HAP-1 (cell line): Measurements from ENCODE around the gene OBSL1.

Source experiments
- DNase-seq, 2 experiments: peaks; one replicate each; pipeline ENCODE4 v3.0.0-alpha.2; 2016 to 2020; ENCODE audit warnings: low spot score in 2 of 2
- H3K27me3 ChIP-seq: fragments of 250-450 bp; sonication (Bioruptor Pico); 2 replicates; pipeline ENCODE4 v1.5.1; 2020; ENCODE audit warnings: low read depth, mild to moderate bottlenecking, moderate library complexity
- H3K36me3 ChIP-seq: fragments of 250-450 bp; sonication (Bioruptor Pico); replicated peaks from 2 replicates; pipeline ENCODE4 v1.5.1; 2020; ENCODE audit warnings: mild to moderate bottlenecking
- H3K4me1 ChIP-seq: fragments of 250-450 bp; sonication (Bioruptor Pico); 2 replicates; pipeline ENCODE4 v1.5.1; 2020; ENCODE audit warnings: mild to moderate bottlenecking
- H3K4me3 ChIP-seq: fragments of 250-450 bp; sonication (Bioruptor Pico); 2 replicates; pipeline ENCODE4 v1.5.1; 2020; ENCODE audit warnings: mild to moderate bottlenecking, moderate library complexity
- H3K9me3 ChIP-seq: fragments of 250-450 bp; sonication (Bioruptor Pico); 2 replicates; pipeline ENCODE4 v1.5.1; 2020; ENCODE audit warnings: mild to moderate bottlenecking, moderate library complexity
- in situ Hi-C: fragments of 300-500 bp; cut with MboI; formaldehyde crosslinking; loops from 3 replicates; pipeline ENCODE4 v1.14.3; 2020; ENCODE audit warnings: low sequenced_read_pairs, inconsistent platforms, mixed read lengths

Gene OBSL1

DNA sequence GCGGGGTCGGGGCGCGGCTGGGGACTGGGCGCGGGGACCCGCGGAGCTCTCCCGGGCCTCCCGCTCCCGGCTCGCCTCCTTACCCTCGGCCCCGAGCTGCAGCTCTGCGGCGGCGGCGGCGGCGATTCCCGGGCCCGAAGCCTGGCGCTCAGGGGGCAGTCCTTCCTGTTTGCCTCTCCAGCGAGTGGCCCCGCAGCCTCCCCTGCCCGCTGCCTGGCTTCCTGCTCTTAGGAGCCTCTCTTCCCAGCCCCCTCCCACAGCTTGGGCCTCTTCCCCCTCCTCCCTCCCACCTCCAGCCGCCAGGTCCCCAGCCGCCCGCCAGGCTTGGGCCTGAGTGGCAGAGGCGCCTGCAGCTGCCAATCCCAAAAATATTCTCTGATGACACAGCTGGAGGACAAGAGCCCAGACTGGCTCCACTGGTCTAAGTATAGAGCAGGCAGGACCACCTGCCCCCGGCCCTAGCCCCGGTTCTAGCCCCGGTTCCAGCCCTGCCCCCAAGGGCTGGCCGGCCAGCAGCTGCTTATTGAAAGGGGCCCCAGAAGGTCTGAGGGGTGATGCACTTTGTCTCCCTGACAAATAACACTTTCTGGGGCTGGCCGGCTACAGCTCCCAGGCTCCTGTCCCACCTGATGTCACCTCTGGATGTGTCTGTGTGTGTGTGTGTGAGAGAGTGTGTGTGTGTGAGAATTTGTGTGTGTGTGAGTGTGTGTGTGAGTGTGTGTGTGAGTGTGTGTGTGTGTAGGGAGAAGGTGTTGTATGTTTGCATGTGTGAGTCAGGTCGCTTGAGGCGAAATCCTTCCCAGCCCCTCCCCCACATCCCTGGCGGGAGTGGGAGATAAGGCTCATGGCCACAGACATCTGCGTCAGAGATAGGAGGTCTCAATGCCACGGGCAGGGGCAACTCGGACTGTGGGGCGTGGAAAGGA lies at the start of gene OBSL1:
Gene OBSL1, minus strand, starts transcription at position 229 of the 926 bp plus-strand sequence. CDS start 307 bp downstream, outside the sequence.
- DNase-seq, result peak; percentile 82 to 93
- Histone ChIP-seq H3K27me3 (no peaks in the 10 kb centered on the region), H3K9me3 (no peaks in the 10 kb centered on the region), H3K4me3 (peak within 1 kb of the TSS; percentile 51), H3K4me1 (peaks cover 17% of the 10 kb centered on the region), H3K36me3 (peaks cover 3% of the 10 kb centered on the region; the same call in 1 of the 2 replicates)
- in situ Hi-C loops, result no loop called here

DNA sequence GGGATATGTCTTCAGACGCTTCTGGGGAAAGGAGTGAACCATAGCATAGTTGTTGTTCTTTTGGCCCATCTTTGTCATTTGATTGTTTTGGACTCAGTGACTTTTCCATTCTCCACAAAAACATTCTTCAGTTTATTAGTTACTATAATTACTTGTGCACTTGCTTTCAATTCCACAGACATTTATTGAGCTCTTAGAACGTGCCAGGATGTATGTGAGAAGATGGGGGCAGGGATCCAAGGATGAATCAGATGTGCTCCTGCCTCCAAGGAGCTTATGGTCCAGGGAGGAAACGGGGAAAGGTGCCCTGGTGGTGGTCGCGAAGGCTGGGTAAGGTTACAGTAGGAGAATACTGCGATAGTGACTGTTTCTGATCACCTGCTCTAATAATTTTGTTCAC lies 49.2 kb upstream of the OBSL1 start:
- H3K27me3 ChIP-seq, result no peaks in the 10 kb centered on the region; the same call in 1 of the 2 replicates
- H3K4me3 ChIP-seq, result no peak overlapping the region
- no peaks in the 10 kb centered on the region for H3K9me3 ChIP-seq
- H3K4me1 ChIP-seq, result no peaks in the 10 kb centered on the region
- DNase-seq, result no peak
- no peaks in the 10 kb centered on the region for H3K36me3 ChIP-seq
- in situ Hi-C loops, result no loop called here

- H3K9me3 ChIP-seq, result no peaks in the 10 kb centered on the region
- no peak overlapping the region for H3K4me3 ChIP-seq
- H3K4me1 ChIP-seq, result no peaks in the 10 kb centered on the region
- no peaks in the 10 kb centered on the region; the same call in 1 of the 2 replicates for H3K27me3 ChIP-seq
- H3K36me3 ChIP-seq, result no peaks in the 10 kb centered on the region
- in situ Hi-C loops, result no loop called here
- DNase-seq, result no peak
Observed at GRCh38 chr2:219619235-219619634, 47.9 kb upstream of the OBSL1 start.

GRCh38 chr2:219618733-219619122 lies 47.4 kb upstream of the OBSL1 start:
- no peak overlapping the region for H3K4me3 ChIP-seq
- no peaks in the 10 kb centered on the region for H3K36me3 ChIP-seq
- no peaks in the 10 kb centered on the region; the same call in 1 of the 2 replicates for H3K27me3 ChIP-seq
- H3K9me3 ChIP-seq, result no peaks in the 10 kb centered on the region
- in situ Hi-C loops, result no loop called here
- DNase-seq, result no peak
- H3K4me1 ChIP-seq, result no peaks in the 10 kb centered on the region

- H3K9me3 ChIP-seq, result no peaks in the 10 kb centered on the region
- H3K27me3 ChIP-seq, result no peaks in the 10 kb centered on the region
- no peaks in the 10 kb centered on the region for H3K4me1 ChIP-seq
- no peaks in the 10 kb centered on the region for H3K36me3 ChIP-seq
- no peak overlapping the region for H3K4me3 ChIP-seq
- DNase-seq, result no peak
- in situ Hi-C loops, result no loop called here
Observed at GRCh38 chr2:219616550-219616949, 45.2 kb upstream of the OBSL1 start.

- Histone ChIP-seq H3K4me1 (no peaks in the 10 kb centered on the region), H3K36me3 (no peaks in the 10 kb centered on the region), H3K4me3 (no peak overlapping the region), H3K27me3 (no peaks in the 10 kb centered on the region), H3K9me3 (no peaks in the 10 kb centered on the region)
- in situ Hi-C loops, result no loop called here
- DNase-seq, result no peak
Observed at GRCh38 chr2:219615894-219616293, 44.6 kb upstream of the OBSL1 start.

DNA sequence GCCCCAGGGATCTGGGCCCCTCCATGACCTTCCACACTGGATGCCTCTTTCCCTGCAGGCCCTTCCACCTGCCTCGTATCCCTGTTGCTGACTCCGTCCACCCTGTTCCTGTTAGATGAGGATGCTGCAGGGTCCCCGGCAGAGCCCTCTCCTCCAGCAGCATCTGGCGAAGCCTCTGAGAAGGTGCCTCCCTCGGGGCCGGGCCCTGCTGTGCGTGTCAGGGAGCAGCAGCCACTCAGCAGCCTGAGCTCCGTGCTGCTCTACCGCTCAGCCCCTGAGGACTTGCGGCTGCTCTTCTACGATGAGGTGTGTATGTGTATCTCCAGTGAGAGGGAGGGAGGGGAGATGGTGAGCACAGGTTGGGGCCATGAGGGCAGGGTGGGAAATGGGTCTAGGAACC lies 43.7 kb upstream of the OBSL1 start:
- no peak for DNase-seq
- Histone ChIP-seq H3K4me1 (no peaks in the 10 kb centered on the region), H3K9me3 (no peaks in the 10 kb centered on the region), H3K36me3 (no peaks in the 10 kb centered on the region), H3K27me3 (no peaks in the 10 kb centered on the region), H3K4me3 (no peak overlapping the region)
- in situ Hi-C loops, result no loop called here

- in situ Hi-C loops, result no loop called here
- Histone ChIP-seq H3K4me3 (no peak overlapping the region), H3K4me1 (no peaks in the 10 kb centered on the region), H3K27me3 (no peaks in the 10 kb centered on the region), H3K9me3 (no peaks in the 10 kb centered on the region), H3K36me3 (no peaks in the 10 kb centered on the region)
- no peak for DNase-seq
Observed at GRCh38 chr2:219614076-219614860, 42.9 kb upstream of the OBSL1 start.

GRCh38 chr2:219613461-219614070 lies 42.2 kb upstream of the OBSL1 start:
- Histone ChIP-seq H3K36me3 (no peaks in the 10 kb centered on the region), H3K27me3 (no peaks in the 10 kb centered on the region), H3K4me3 (no peak overlapping the region), H3K4me1 (no peaks in the 10 kb centered on the region), H3K9me3 (no peaks in the 10 kb centered on the region)
- in situ Hi-C loops, result no loop called here
- DNase-seq, result no peak

DNA sequence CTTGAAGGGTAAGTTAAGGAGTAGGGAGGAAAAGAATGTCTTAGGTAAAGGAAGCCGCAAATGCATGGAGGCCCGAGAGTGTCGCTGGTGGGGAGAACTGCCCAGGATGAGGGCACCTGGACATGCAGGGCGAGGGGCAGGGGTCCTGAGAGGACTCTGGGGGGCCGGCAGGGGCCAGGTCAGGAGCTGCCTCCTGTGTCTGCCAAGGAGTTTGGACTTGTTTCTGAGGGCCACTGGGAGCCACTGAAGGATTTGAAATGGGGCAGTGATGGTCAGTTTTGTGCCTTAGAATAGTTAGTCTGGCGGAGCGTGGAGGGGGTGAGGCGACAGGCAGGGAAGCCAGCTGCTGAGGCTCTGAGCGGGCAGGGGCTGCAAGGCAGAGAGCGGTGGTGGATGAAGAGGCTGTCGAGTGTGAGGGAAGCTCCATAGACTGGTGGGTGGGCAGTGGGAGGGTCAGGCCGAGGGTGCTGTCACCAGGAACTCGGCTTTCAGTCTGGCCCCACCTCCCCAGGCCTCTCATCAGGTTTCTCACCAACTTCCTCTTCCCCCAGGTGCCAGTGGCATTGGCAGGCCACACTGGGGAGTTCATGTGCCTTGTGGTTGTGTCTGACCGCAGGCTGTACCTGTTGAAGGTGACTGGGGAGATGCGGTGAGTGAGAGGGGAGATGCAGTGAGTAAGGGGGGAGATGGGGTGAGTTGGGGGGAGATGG lies 41.4 kb upstream of the OBSL1 start:
- no peaks in the 10 kb centered on the region for H3K27me3 ChIP-seq
- no peak for DNase-seq
- H3K4me3 ChIP-seq, result no peak overlapping the region
- in situ Hi-C loops, result no loop called here
- no peaks in the 10 kb centered on the region for H3K4me1 ChIP-seq
- no peaks in the 10 kb centered on the region for H3K9me3 ChIP-seq
- no peaks in the 10 kb centered on the region for H3K36me3 ChIP-seq

DNA sequence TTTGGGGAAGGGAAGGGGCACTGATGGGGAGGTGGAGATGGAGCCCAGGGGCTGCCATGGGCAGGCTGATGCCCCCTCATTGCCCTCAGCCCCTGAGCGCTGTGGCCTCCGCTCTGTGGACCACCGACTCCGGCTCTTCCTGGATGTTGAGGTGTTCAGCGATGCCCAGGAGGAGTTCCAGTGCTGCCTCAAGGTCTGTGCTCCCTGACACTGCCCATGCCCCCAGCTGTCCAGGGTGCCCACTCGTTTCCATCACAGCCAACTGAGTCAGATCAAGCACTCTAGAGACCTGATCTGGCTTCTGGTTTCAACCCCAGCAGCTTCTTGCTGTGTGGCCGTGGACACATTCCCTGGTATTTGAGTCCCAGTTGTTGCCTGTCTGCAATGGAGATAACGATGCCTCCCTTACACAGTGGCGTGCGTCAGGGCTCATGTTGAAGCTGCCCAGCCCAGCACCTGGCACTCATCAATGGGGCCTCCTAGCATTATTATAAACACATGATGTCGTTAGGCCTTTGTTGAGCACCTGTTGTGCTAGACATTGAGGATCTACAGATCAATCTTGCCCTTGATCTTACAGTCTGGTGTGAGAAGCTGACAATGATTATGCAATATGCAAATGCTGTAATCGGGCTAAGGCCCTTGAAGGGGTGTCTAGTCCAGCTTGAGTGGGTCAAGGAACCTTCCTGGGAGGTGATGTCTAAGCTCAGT lies 40.7 kb upstream of the OBSL1 start:
- H3K36me3 ChIP-seq, result no peaks in the 10 kb centered on the region
- no peaks in the 10 kb centered on the region for H3K4me1 ChIP-seq
- H3K4me3 ChIP-seq, result no peak overlapping the region
- H3K27me3 ChIP-seq, result no peaks in the 10 kb centered on the region
- in situ Hi-C loops, result no loop called here
- DNase-seq, result no peak
- H3K9me3 ChIP-seq, result no peaks in the 10 kb centered on the region

- H3K36me3 ChIP-seq, result no peaks in the 10 kb centered on the region
- in situ Hi-C loops, result no loop called here
- H3K27me3 ChIP-seq, result no peaks in the 10 kb centered on the region
- no peaks in the 10 kb centered on the region for H3K4me1 ChIP-seq
- no peaks in the 10 kb centered on the region for H3K9me3 ChIP-seq
- DNase-seq, result no peak
- no peak overlapping the region for H3K4me3 ChIP-seq
Observed at GRCh38 chr2:219611306-219611705, 40.0 kb upstream of the OBSL1 start.
